Pons (tissue), 1 donor: ENCODE data around the gene TMEM170A.
A peak's percentile ranks its signal among the peaks of the same experiment; 100 is the strongest.
"Not testable (repeated sequence)": the region's sequence is repeated elsewhere in the genome, so short reads cannot be mapped to it uniquely, and the experiment has no call there.

Source experiments
- DNase-seq: peaks from one replicate; pipeline ENCODE4 v3.0.0-alpha.2; 2016; ENCODE audit warnings: low spot score

TMEM170A gene

GRCh38 chr16:75455677-75456076 lies 8.8 kb downstream of the TMEM170A start:
- DNase-seq: no peak

- no peak for DNase-seq
Observed at GRCh38 chr16:75452464-75453190, 11.9 kb downstream of the TMEM170A start.

- no peak for DNase-seq
Observed at GRCh38 chr16:75446416-75446815, 18.1 kb downstream of the TMEM170A start.

GRCh38 chr16:75445298-75445697 lies 19.2 kb downstream of the TMEM170A start:
- no peak for DNase-seq

GRCh38 chr16:75443298-75443697 lies 21.2 kb downstream of the TMEM170A start:
- DNase-seq: no peak

GRCh38 chr16:75433732-75434413 lies 30.6 kb downstream of the TMEM170A start:
- DNase-seq: peak; percentile 82

- DNase-seq: peak; percentile 95
Observed at GRCh38 chr16:75432828-75433731, 31.4 kb downstream of the TMEM170A start, which contains the start of gene CFDP1. TSS of gene CFDP1 (minus strand) at chr16:75433503. CDS start at chr16:75433352, 151 bp downstream.

GRCh38 chr16:75429621-75430403 lies 34.7 kb downstream of the TMEM170A start:
- no peak for DNase-seq

- DNase-seq: not testable (repeated sequence)
Observed at GRCh38 chr16:75426524-75426923, 38.0 kb downstream of the TMEM170A start.

GRCh38 chr16:75424105-75424762 lies 40.3 kb downstream of the TMEM170A start:
- not testable (repeated sequence) for DNase-seq

GRCh38 chr16:75423723-75424104 lies 40.8 kb downstream of the TMEM170A start:
- no peak for DNase-seq

GRCh38 chr16:75421820-75422126 lies 42.7 kb downstream of the TMEM170A start:
- no peak for DNase-seq

- DNase-seq: no peak
Observed at GRCh38 chr16:75420987-75421819, 43.3 kb downstream of the TMEM170A start.

- no peak for DNase-seq
Observed at GRCh38 chr16:75416904-75417565, 47.5 kb downstream of the TMEM170A start.

- peak; percentile 74 for DNase-seq
Observed at GRCh38 chr16:75415169-75415905, 49.2 kb downstream of the TMEM170A start.

GRCh38 chr16:75413951-75414350 lies 50.5 kb downstream of the TMEM170A start:
- DNase-seq: no peak

- DNase-seq: no peak
Observed at GRCh38 chr16:75406943-75407342, 57.5 kb downstream of the TMEM170A start.

GRCh38 chr16:75402821-75403475 lies 61.5 kb downstream of the TMEM170A start:
- peak; percentile 48 for DNase-seq
